ENCODE results near the gene ORC2. TPM values are rescaled to one million over a fixed set of nuclear protein-coding genes. Genes with fewer than 3 reads are reported as not detected.
"Not testable (repeated sequence)": the region's sequence is repeated elsewhere in the genome, so short reads cannot be mapped to it uniquely, and the experiment has no call there.

The ORC2 gene
- total RNA-seq, 3 donors from 2014 or later: 29.6 to 51.1 (median 32.2) TPM

DNA sequence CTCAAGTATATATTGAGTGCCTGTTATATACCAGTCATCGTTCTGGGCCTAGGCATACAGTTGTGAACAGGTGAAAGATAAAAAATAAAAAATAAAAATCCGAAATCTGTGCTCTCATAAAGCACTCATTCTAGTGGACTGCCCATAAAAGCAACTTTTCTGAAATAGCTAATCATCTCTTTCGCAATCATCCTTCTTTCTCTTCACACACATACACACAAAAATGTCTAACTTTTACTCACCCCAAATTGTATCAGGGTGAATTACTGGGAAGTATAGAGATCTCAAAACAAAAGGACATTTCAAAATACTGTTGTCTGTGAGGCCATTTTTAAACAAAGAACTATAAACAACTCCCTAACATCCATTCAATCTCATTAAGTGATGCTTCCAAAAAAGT is 29.6 kb upstream of the ORC2 start:
- TF ChIP-seq, protein P1, sequence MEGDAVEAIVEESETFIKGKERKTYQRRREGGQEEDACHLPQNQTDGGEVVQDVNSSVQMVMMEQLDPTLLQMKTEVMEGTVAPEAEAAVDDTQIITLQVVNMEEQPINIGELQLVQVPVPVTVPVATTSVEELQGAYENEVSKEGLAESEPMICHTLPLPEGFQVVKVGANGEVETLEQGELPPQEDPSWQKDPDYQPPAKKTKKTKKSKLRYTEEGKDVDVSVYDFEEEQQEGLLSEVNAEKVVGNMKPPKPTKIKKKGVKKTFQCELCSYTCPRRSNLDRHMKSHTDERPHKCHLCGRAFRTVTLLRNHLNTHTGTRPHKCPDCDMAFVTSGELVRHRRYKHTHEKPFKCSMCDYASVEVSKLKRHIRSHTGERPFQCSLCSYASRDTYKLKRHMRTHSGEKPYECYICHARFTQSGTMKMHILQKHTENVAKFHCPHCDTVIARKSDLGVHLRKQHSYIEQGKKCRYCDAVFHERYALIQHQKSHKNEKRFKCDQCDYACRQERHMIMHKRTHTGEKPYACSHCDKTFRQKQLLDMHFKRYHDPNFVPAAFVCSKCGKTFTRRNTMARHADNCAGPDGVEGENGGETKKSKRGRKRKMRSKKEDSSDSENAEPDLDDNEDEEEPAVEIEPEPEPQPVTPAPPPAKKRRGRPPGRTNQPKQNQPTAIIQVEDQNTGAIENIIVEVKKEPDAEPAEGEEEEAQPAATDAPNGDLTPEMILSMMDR (IDR thresholded peaks at IDR 0.05): no peak
- ATAC-seq: no peak
- Histone ChIP-seq H3K4me1 (ENCODE audit: low read depth) (no peaks in the 10 kb centered on the region), H3K4me3 (no peak overlapping the region), H3K9me3 (no peaks in the 10 kb centered on the region), H3K36me3 (ENCODE audit: low read depth) (peaks cover 4% of the 10 kb centered on the region)
- intact Hi-C loops (cut with DNase I, micrococcal nuclease): no loop called here
- DNase-seq: no peak

DNA sequence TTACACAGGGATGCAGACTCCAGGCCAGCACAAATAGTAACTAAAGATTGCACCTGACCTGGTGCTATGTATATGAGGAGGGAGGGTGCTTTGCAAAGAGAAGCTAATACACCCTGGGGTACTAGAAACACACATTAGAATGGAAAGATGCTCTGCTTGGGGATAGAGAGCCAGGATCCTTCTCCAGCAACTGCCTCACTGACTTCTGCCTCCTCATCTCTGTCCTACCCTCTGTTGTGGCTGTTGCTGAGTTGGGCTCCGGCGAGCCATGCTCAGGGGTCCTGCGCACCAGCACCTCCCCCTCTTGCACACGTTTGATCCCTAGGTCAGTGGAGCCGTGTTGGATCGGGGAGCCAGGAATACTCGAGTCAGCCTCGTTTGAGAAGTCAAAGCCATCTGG is 23.7 kb upstream of the ORC2 start:
- Histone ChIP-seq H3K4me1 (ENCODE audit: low read depth) (no peaks in the 10 kb centered on the region), H3K9me3 (no peaks in the 10 kb centered on the region), H3K36me3 (ENCODE audit: low read depth) (no peaks in the 10 kb centered on the region), H3K4me3 (no peak overlapping the region)
- intact Hi-C loops (cut with DNase I, micrococcal nuclease): no loop called here
- ATAC-seq: no peak
- TF ChIP-seq, protein P1 (IDR thresholded peaks at IDR 0.05): no peak
- DNase-seq: no peak

DNA sequence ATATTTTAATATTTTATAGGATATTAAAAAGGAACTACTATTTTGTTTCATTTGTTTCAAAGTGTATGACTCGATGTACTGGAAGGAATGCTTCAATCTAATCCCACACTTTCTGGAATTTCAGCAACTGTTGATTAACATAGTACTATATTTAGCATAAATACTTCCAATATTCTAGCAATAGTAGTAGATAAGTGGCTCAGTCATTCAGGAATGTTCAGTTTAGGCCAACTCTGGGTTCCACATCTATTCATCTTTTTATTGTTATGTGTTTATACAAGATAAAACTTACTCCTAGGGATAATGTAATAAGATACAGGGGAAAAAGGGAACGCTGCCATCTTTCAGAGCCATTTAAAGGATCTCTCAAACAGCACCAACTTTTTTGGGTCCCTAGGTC is 22.3 kb upstream of the ORC2 start:
- intact Hi-C loops (cut with DNase I, micrococcal nuclease): no loop called here
- no peaks in the 10 kb centered on the region for H3K9me3 ChIP-seq
- ATAC-seq: no peak
- H3K4me3 ChIP-seq: no peak overlapping the region
- TF ChIP-seq, protein P1 (IDR thresholded peaks at IDR 0.05): no peak
- no peaks in the 10 kb centered on the region for H3K4me1 ChIP-seq (ENCODE audit: low read depth)
- no peaks in the 10 kb centered on the region for H3K36me3 ChIP-seq (ENCODE audit: low read depth)
- no peak for DNase-seq

DNA sequence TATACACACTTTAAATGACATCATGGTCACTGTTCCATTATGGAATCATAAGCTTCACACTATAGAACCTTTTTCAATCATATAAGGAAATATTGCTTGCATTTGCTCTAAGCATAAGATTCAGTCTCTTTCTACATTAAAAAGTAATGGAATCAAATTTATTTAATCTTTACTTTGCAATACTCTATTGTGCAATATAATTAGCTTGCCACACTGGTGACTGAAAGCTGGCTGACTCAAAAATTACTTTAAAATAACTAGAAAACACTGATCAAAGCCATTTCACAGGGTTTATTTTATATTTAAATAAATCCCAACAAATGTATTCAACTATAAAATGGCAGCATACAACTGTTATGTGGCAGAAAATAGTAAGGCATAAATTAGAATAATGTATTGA is 13.2 kb upstream of the ORC2 start:
- intact Hi-C loops (cut with DNase I, micrococcal nuclease): no loop called here
- DNase-seq: no peak
- ATAC-seq: no peak
- H3K36me3 ChIP-seq (ENCODE audit: low read depth): no peaks in the 10 kb centered on the region
- H3K9me3 ChIP-seq: no peaks in the 10 kb centered on the region
- TF ChIP-seq, protein P1 (IDR thresholded peaks at IDR 0.05): no peak
- no peak overlapping the region for H3K4me3 ChIP-seq
- H3K4me1 ChIP-seq (ENCODE audit: low read depth): peaks cover 12% of the 10 kb centered on the region

DNA sequence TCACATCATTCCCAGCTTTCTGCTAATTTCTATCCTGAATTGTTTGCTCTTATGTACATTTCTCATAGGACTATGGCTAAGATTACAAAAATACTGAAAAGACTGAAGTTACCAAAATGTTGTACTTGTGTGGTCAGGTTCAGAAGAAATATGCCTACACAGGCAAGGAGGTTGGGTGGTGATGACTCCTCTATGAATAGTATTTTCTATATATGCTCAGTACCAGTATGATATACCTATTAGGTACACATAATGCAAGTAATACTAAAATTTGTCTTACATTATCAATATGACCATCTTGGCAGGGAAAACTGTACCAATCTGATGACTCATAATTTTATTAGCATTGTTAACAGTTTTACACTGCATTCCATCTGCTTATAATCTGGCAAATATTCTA is 12.2 kb upstream of the ORC2 start:
- no peak for DNase-seq
- TF ChIP-seq, protein P1 (IDR thresholded peaks at IDR 0.05): no peak
- intact Hi-C loops (cut with DNase I, micrococcal nuclease): no loop called here
- no peak overlapping the region for H3K4me3 ChIP-seq
- H3K36me3 ChIP-seq (ENCODE audit: low read depth): no peaks in the 10 kb centered on the region
- no peaks in the 10 kb centered on the region for H3K9me3 ChIP-seq
- peaks cover 15% of the 10 kb centered on the region for H3K4me1 ChIP-seq (ENCODE audit: low read depth)
- no peak for ATAC-seq

DNA sequence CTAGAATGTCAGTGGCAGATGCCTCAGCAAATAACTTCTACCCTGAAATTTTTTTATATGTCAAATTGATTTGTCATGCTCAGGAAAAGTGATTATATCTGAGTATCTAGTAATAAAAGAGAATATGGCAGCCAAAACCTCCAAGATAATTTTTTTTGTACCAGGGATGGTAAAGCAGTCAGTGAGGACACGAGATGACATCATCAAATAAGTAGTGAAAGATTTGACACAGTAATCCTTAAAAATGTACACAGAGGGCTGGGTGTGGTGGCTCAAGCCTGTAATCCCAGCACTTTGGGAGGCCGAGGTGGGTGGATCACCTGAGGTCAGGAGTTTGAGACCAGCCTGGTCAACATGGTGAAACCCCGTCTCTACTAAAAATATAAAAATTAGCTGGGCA is 6.6 kb upstream of the ORC2 start:
- ATAC-seq; H3K4me3 ChIP-seq; H3K36me3 ChIP-seq (ENCODE audit: low read depth); DNase-seq; intact Hi-C loops (cut with DNase I, micrococcal nuclease); H3K9me3 ChIP-seq: not testable (repeated sequence)
- H3K4me1 ChIP-seq (ENCODE audit: low read depth): peaks cover 31% of the 10 kb centered on the region
